ENCODE data around the gene CDC37. TPM values are rescaled to one million over a fixed set of nuclear protein-coding genes. Genes with fewer than 3 reads are reported as not detected.

The CDC37 gene
- 188 and 208 TPM in 2 replicates for polyA plus RNA-seq (2014; cell fraction: cytosol; rRNA removed)
- polyA plus RNA-seq (2014; cell fraction: nucleus; rRNA removed) = 567 and 627 TPM in 2 replicates

DNA sequence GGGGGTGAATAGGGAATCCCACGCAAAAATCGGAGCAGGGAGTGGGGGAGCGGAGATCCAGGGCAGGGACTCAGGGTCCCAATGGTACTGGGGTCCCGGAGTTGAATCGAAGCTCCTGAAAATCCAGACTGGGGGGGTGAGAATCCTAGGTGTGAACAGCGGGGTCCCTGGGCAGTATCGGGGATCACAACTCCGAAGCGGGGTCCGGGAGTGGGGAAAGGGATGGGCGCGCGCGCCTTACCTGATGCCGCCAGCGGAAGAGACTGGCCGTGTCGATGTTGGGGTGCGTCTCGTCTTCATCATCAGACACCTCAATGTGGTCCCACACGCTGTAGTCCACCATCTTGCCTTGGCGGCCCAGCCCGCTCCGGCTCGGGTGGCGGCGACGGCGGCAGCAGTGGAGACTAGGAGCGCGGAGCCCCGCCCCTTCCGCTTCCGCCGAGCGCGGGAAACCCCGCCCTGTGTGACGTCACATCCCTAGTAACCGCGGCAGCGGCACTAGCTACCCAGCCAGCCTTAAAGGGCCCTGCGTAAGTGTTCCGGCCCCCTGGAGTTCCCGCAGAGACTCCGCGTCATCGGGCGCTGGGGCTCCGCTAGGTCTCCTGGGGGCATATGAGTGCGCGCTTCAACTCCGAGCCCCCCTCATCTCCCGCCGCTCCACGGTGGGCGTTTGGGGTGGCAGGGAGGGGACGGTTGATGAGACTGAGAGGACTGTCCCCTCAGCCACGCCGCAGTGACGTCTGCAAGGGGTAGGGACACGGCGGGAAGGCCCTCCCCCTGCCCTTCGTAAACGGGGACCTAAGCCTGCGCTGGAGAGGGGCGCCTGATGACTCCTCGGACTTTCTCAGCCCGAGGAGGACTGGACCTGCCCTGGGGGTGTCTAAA, at the start of gene CDC37:
Gene CDC37 (minus strand): TSS at position 406 of the 885 bp plus-strand sequence. CDS start 63 bp downstream, at position 343.
- DNase-seq (ENCODE audit: low spot score) = peak; percentile 90

DNA sequence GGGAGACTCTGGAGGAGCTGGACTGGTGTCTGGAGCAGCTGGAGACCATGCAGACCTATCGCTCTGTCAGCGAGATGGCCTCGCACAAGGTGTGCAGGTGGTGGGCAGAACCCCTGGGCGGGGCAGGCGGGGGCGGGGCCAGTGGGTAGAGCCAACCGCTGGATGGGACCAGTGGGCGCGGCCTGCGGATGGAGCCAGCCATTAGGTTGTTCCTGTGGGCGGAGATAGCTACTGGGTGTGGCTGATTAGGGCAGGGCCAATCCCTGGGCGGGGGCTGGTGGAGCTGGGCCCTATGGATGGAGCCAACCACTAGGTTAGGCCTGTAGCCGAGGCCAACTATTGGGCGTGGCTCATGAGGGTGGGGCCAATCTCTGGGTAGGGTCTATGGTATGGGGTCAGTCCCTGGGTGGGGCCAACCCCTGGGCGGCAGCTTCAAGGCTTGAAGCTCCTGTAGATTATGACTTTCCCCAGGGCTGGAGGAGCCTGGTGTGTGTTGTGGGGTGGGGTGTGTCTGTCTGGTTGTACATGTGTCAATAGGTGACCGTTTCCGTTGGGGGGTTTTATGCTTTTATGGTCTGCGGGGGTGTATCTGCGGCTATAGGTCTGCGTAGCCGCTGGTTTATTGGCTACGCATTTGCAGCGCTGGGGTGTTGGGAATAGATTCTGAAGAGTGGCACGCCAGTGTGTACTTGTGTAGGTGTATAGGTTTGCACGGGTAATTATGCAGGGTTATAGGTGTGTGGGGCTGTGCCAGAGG, 47.7 kb upstream of the CDC37 start:
- DNase-seq (ENCODE audit: low spot score) = no peak

DNA sequence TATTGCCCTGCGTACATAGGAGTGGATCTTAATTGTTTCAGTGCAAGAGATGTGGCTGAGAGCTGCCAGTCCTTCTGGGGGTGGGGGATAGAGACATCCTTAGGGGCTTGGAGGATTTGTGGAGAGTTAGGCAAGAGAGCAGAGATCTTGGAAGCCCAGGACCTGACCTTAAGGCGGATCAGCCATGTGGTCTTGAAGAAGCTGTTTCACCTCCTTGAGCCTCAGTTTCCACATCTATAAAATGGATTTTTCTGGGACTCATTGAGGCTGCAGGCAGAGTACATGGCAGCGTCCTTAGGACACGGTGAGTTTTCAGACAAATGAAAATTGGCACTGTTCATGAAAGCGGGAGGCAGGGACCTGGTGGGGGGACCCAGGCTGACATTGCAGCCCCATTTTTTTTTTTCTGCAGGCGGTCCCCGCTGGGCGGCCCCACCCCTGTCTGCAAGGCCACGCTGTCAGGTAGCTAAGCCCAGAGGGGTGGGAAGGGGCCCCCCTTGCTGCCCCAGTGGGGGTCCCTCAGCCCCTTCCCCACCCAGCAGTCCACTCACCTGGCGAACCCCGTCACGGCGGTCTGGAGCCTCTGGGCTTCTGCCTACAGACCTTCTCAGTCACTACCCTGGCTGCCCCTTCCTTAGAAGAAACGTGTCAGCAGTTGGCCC, 47.0 kb upstream of the CDC37 start:
- DNase-seq (ENCODE audit: low spot score) = no peak

DNA sequence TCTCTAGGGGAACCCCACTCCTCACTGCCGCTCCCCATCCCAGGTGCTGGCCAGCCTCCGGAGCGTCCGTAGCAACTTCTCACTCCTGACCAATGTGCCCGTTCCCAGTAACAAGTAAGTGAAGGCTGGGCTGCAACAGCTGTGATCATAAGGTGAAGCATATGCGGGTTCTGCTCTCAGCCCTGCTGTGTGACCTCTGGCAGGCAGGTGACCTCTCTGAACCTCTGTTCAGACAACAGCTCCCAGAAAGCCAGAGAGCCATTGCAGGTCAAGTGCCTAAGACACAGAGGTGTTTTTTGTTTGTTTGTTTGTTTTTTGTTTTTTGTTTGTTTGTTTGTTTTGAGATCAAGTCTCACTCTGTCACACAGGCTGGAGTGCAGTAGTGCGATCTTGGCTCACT, 45.7 kb upstream of the CDC37 start:
- no peak for DNase-seq (ENCODE audit: low spot score)

DNA sequence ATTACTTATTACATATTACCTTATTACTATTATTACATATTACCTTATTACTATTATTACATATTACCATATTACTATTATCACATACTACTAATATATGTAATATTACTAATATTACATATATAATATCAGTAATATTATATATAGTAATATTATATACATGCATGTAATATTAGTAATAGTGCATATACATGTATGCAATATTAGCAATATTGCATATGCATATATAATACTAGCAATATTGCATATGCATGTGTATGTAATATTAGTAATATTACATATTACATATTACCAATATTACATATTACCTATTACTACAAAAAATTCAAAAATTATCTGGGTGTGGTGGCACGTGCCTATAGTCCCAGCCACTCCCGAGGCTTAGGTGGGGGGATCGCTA, 39.4 kb upstream of the CDC37 start:
- no peak for DNase-seq (ENCODE audit: low spot score)

DNA sequence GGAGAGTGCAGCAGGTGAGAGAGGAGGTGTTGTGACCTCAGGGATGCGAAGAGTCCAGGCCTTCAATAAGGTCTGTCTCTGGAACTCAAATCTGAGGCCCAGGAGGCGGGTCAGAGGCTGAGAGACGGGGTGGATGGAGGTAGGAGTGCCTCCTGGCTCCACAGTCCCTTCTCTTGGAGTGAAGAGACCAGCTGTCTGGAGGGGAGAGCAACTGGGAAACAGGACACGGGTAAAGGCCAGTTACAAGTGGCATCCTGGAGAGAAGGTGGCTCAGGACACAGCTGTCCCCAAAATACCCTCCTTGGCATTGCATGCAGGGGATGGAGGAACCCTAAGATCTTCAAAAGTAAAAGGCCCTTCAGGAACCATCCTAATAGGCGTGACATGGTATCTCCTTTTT, 36.2 kb upstream of the CDC37 start:
- no peak for DNase-seq (ENCODE audit: low spot score)

DNA sequence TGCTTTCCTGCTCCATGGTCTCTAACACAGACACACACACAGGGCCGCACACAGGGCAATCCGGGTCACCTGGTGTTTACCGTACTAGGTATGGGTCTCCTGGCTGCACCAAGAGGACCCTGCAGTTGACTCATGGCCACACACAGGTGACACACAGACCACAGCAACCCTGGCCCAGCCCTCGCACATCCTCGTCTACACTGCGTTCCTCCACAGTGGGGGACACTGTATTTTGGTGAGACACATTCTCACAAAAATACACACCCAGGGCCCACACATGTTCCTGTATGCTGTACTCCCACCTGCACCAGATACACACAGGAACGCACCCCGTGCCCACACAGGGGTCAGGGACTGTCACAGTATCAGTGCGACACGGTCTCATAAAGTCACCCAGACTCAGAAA, 29.8 kb upstream of the CDC37 start:
- DNase-seq (ENCODE audit: low spot score) = no peak

DNA sequence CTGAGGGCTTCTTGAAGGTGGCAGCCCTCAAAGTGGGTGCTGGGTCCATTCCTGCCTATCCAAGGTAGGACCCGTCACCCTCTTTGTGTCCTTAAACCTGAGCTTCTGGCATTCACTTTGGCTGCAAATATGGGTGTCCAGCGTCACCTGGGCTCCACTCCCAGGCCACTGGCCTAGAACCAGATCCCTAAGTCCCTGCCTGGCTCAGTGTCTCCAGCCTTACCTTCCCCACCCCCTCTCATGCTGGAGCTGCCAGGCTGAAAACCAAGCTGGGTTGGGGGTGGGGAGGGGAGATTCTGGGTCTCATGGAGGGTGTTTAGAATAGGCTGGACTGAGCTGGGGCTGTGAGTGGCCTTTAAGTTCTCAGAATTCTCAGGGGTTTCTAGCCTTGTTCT, 29.4 kb upstream of the CDC37 start:
- DNase-seq (ENCODE audit: low spot score) = no peak

DNA sequence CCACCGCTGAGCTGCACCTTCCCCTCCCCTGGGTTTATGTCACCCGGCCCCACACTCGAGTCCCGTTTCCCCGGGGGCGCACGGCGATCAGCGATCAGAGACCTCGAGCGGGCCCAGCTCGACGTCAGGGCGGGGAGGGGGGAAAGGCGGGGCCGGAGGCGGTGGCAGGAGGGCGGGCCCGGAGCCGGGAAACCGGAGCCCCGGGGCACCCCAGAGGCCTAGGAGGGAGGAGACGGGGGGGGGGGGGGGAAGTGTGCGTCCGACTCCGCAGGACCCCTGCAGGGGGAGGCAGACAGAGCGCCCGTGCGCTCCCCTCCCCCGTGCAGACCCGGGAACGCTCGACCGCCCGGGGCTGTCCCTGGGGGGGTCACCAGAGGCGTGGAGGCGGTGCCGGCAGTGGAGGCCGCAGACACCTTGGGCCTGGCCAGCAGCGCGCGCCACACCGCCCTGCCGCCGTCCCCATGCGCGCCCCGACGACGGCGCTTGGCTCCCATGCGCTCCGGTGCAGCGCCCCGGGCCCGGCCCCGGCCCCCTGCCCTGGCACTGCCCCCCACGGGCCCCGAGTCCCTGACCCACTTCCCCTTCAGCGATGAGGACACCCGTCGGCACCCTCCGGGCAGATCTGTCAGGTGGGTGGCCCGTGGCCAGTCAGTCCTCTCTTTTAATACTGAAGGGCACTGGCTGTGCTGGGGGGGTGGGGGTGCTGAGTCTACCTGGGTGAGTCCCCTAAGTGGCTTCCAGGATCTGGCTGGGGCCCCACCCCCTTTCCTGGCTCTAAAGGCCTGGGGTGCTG, 28.8 kb upstream of the CDC37 start:
- no peak for DNase-seq (ENCODE audit: low spot score)

DNA sequence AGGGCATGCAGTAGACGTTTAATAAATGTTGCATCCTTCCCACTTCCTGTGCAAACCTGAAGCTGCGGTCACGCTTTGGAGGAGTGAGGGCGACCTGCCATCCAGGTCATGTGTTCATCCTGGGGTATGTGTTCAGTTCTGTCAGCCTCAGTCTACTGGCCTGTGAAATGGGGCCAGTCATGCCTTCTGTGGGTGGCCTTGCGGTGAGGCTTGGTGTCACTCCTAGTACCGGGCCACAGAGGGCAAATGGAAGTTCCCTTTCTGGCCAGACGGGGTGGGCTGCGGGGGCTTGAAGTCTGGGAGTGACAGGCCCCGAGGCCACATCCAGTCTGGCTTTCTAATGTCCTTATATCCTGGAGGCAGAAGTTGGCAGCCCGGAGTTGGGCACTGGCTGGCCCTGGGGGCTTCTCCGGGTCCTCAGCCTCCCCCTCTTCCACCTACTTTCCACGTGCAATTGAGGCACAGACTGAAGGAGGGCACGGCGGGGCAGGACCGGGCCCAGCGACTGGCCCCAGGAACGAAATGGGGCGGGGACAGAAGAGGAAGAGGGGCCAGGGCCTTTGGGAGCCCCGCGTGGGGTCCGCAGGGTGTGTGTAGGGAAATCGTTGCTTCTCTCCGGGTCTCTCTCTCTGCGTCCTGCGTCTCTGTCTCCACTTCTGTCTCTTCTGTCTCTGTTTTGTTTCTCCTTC, 28.1 kb upstream of the CDC37 start:
- DNase-seq (ENCODE audit: low spot score) = no peak

DNA sequence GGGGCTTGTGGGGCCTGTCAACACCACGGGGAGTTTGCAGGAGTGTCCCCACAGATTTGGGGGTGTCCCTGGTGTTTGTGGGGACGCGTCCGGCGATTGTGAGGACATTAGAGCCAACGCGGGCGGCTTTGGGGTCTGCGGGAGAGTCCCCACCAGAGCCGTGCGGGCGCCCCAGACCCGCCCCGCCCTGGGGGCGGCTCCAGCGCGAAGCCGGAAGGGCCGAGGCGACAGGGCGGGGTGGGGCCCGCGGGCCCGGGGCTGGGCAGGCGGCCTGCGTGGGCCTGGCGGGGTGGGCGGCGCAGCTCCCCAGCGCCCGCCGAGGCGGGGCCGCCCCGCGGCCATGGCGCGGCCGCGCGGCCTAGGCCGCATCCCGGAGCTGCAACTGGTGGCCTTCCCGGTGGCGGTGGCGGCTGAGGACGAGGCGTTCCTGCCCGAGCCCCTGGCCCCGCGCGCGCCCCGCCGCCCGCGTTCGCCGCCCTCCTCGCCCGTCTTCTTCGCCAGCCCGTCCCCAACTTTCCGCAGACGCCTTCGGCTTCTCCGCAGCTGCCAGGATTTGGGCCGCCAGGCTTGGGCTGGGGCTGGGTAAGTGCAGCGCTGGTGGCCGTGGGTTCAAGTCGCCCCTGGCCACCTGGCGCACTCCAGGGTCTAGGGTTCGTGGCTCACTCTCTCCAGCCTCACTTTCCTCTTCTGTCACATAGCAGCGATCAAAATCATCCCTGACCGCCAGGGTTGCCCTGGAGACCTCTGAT, 27.3 kb upstream of the CDC37 start:
- no peak for DNase-seq (ENCODE audit: low spot score)

DNA sequence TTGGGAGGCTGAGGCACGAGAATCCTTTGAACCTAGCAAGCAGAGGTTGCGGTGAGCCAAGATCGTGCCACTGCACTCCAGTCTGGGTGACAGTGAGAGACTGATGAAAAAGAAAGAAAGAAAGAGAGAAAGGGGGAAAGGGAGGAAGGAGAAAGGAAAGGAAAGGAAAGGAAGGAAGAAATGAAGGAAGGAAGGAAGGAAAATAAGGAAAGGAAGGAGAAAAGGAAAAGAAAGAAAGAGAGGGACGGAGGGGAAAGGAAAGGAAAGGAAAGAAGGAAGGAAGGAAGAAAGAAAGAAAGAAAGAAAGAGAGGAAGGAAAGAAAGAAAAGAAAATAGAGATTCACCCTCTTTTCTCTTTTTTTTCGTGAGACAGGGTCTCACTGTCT, 25.6 kb upstream of the CDC37 start:
- no peak for DNase-seq (ENCODE audit: low spot score)

DNA sequence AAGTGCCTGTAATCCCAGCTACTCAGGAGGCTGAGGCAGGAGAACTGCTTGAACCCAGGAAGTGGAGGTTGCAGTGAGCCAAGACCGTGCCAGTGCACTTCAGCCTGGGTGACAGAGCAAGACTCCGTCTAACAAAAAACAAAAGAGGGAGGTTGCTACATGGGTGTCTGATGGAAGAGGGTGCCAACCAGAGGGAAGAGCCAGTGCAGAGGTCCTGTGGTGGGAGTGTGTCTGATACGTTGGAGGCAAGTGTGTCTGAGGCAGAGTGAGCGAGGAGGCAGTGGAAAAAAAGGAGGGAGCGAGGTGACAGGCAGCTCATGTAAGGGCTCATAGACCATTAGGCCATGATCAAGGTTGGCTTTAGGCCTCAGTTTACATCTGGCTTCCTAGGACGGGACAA, 23.8 kb upstream of the CDC37 start:
- DNase-seq (ENCODE audit: low spot score) = no peak

DNA sequence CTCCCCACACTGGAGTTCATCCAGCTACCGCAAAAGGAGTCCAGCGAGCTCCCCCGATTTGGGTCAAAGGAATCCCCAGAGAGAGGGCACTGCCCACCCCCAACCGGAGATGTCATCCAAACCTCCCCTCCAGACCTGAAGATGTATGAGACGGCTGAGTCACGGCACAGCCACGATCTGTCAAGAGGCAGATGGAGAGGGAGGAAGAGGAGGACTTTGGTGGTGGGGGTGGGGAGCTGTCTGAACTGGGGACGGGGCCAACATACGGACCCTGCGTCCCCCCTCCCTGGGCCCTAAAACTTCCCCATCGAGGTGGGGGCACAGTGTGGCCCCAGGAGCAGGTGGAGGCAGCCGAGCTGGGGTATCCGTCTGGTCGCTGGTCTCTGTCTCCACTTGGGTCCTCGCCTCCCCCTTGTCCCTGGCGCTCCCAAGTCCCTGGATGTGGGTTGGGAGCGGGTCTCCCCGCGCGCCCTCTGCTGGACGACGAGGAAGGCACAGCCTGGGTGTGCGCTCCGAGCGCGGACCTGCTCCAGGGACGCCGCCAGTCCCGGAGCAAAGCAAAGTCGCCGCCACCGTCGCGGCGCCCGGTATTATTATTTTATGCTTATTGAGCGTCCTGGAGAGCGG, 20.8 kb upstream of the CDC37 start:
- DNase-seq (ENCODE audit: low spot score) = peak; percentile 78

DNA sequence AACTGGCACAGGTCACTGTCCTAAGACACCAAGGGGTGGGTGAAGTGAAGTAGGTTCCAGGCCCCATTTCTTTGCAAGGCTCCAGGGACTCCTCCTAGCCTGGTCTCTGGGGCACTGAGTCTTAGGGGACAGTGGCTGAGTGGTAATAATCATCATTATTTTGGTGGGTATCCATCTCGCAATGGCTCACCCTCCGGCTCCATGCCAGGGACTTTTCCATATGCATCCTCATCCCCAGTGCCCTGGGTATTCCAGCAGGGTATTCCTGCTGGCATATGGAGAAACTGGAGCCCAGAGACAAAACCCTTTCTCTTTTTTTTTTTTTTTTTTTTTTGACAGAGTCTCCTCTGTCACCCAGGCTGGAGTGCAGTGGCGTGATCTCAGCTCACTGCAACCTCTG, 19.5 kb upstream of the CDC37 start:
- no peak for DNase-seq (ENCODE audit: low spot score)

DNA sequence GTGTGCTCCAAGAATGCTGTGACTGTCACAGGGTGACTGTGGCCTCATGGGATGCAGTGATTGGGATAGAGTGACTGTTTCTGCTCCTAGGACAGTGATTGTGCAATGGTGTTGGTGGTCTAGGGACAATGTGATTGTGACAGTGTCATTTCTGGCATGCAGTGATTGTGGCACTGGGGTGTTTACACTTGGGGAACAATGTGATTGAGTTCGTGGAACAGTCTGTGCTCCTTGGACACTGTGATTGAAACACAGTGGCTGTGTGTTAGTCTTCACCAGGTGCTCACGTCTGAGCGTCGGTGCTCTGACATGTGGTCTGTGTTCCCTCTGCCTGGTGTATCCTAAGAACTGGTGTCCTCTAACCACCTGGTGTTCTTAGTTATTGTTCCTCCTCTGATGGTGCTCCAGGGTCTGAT, 18.7 kb upstream of the CDC37 start:
- no peak for DNase-seq (ENCODE audit: low spot score)

DNA sequence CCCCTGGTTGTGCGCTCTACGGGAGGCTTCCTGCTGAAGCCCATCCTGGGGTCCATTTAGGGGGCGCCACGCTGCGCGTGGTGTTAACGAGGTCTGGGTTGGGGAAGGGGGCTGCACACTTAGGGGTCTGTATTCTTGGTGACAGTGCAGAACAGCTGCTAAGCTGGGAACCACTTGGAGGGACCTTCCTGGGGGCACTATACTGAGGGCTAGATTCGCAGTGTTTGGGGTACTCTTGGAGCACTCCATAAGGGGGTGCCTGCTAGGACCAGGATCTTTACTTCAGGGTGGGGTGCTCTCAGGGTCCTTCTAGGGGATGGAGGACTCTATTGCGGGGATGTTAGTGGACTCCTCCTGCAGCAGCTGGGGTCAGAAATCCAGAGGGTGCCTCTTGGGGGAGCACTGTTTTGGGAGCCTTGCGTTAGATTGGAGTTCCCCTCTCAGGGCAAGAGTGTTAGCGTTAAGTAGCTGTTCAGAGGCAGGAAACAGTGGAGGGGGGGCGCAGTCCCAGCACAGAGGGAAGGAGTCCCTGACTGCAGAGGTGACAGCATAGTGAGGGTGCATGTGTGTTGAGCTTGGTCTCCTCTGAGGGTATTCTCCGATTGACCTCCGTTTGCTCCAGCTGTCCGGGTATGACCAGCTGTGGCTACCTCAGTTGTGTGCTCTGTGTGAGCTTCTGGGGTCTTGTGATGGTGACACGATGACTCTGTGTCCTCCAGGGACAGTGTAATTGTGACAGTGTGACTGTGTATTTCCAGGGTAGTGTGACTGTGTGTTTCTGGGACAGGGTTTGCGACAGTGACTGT, 18.1 kb upstream of the CDC37 start:
- DNase-seq (ENCODE audit: low spot score) = no peak

DNA sequence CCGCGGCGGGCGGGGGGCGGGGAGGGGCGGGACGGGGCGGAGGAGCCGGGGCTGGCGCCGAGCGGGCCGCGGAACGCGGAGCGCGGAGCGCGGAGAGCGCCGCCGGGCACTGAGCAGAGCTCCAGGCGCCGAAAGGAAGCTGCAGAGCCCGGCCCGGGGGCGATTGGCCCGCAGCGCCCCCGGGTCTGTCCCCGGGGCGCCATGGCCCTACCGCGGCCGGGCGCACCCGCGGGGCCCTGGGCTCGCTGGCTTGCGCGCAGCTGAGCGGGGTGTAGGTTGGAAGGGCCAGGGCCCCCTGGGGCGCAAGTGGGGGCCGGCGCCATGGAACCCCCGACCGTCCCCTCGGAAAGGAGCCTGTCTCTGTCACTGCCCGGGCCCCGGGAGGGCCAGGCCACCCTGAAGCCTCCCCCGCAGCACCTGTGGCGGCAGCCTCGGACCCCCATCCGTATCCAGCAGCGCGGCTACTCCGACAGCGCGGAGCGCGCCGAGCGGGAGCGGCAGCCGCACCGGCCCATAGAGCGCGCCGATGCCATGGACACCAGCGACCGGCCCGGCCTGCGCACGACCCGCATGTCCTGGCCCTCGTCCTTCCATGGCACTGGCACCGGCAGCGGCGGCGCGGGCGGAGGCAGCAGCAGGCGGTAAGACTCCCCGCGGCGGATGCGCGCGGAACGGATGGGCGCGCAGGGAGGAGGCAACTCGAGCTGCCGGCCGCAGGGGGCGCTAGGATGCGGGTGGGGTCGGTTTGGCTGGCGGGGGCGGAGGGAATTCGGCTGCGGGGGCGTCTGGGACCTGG, 17.3 kb upstream of the CDC37 start, which contains the start of gene PDE4A:
Gene PDE4A (plus strand): TSS at position 95 of the 796 bp plus-strand sequence. CDS start 227 bp downstream, at position 322.
- peak; percentile 68 for DNase-seq (ENCODE audit: low spot score)
